ENCODE results near the gene PLD4. TPM values are rescaled to one million over a fixed set of nuclear protein-coding genes. Genes with fewer than 3 reads are reported as not detected.

Gene PLD4
- total RNA-seq, 4 donors from 2014 or later, result 0.84 to 2.6 (median 1.2) TPM

DNA sequence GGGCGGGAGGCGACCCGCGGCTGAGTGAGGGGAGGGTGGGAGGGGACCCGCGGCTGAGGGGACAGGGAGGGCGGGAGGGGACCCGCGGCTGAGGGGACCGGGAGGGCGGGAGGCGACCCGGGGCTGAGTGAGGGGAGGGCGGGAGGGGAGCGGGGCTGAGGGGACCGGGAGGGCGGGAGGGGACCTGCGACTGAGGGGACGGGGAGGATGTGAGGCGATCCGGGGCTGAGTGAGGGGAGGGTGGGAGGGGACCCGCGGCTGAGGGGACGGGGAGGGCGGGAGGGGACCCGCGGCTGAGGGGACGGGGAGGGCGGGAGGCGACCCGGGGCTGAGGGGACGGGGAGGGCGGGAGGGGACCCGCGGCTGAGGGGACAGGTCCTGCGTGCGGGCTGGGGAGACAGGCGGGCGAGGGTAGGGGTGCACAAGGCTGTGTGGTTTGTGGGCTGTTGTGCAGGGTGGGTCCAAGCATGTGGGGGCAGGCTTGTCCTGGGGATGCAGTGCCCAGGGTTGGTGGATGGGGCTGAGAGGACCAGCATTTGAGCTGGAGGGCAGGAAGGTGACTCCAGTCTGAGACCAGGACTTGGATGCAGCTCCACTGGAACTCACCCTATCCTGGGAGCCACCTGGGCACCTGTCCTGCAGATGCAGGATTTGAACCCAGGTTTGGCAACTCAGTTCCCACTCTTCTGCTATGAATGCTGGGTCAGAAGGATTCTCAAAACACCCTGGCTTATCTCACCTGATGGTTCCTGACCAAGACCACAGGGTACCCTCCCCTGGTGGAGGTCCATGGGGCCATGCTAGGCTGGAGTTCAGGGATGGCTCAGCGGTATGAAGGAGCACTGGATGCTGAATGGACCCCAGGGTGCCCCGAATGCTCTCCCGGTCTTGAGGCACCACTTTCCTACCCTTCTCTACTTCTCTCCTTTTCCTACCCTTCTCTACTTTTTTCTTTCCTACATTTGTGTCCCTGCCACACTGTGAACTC, 9.4 kb downstream of the PLD4 start:
- intact Hi-C loops (cut with DNase I; ENCODE audit: low total_unique reads), result no loop called here
- 16 to 17% methylated on average over 17 to 21 of the region's 42 CpGs for WGBS, 2 donors
- peak in 1 of 2 donors; percentile 85 for DNase-seq (ENCODE audit: low spot score in 2 of 2)
- TF ChIP-seq POLR2A (IDR thresholded peaks at IDR 0.05), result no peak
- TF ChIP-seq, protein P1, sequence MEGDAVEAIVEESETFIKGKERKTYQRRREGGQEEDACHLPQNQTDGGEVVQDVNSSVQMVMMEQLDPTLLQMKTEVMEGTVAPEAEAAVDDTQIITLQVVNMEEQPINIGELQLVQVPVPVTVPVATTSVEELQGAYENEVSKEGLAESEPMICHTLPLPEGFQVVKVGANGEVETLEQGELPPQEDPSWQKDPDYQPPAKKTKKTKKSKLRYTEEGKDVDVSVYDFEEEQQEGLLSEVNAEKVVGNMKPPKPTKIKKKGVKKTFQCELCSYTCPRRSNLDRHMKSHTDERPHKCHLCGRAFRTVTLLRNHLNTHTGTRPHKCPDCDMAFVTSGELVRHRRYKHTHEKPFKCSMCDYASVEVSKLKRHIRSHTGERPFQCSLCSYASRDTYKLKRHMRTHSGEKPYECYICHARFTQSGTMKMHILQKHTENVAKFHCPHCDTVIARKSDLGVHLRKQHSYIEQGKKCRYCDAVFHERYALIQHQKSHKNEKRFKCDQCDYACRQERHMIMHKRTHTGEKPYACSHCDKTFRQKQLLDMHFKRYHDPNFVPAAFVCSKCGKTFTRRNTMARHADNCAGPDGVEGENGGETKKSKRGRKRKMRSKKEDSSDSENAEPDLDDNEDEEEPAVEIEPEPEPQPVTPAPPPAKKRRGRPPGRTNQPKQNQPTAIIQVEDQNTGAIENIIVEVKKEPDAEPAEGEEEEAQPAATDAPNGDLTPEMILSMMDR (IDR thresholded peaks at IDR 0.05), result no peak
- no peak overlapping the region for H3K4me3 ChIP-seq (ENCODE audit: low read depth, poor library complexity, severe bottlenecking)

DNA sequence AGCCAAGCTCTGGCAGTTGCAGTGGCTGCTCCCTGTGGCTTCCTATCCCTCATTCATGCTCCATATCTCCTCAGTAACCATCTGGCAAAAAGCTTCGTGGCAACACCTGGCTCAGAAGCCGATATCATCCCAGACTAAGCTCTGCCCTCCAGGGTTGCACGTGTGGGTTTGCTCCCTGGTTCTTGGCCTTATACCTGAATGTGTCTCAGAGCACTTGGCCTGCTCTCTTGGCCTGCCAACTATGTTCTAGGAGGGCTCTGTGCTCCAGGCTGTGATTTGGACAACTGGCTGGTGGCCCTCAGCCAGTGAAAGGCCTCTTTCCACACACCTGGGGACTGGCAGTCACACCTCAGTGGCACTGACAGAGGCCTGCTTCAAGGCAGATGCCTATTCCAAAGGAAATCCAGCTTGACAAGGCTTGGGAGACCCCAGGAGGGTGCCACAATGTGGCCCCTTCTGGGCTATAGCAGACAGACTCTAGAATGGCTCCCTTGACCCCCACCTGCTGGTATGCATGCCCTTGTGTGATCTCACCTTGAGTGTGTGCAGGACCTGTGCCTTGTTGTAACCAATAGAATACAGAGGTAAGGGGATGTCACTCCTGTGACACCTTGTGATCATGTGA, 10.5 kb downstream of the PLD4 start:
- DNase-seq (ENCODE audit: low spot score in 2 of 2), result peak in 1 of 2 donors; percentile 80
- WGBS, 2 donors, result 33 to 45% methylated on average over 3 of the region's 3 CpGs
- H3K4me3 ChIP-seq (ENCODE audit: low read depth, poor library complexity, severe bottlenecking), result no peak overlapping the region
- TF ChIP-seq, protein P1 (IDR thresholded peaks at IDR 0.05), result no peak
- TF ChIP-seq POLR2A (IDR thresholded peaks at IDR 0.05), result no peak
- intact Hi-C loops (cut with DNase I; ENCODE audit: low total_unique reads), result no loop called here

DNA sequence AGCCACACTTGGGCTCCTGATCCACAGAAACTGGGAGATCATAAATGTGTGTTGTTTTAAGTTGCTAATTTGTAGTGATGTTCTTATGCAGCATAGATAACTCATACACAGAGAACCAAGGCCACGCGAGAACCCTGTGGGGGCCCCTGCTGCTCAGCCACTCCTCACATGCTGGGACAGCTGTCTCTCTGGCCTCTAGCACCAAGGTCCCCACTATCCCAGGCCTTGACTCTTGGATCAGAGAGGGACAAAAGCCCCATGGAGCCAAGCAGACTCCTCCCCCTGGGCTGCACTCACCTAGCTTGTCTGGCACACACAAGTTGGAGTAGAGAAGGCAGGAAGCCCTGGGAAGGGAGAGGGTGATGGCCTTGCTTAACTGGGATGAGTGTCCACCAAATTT, 11.3 kb downstream of the PLD4 start:
- 59 to 93% methylated on average over 2 of the region's 2 CpGs for WGBS, 2 donors
- TF ChIP-seq POLR2A (IDR thresholded peaks at IDR 0.05), result no peak
- TF ChIP-seq, protein P1 (IDR thresholded peaks at IDR 0.05), result no peak

DNA sequence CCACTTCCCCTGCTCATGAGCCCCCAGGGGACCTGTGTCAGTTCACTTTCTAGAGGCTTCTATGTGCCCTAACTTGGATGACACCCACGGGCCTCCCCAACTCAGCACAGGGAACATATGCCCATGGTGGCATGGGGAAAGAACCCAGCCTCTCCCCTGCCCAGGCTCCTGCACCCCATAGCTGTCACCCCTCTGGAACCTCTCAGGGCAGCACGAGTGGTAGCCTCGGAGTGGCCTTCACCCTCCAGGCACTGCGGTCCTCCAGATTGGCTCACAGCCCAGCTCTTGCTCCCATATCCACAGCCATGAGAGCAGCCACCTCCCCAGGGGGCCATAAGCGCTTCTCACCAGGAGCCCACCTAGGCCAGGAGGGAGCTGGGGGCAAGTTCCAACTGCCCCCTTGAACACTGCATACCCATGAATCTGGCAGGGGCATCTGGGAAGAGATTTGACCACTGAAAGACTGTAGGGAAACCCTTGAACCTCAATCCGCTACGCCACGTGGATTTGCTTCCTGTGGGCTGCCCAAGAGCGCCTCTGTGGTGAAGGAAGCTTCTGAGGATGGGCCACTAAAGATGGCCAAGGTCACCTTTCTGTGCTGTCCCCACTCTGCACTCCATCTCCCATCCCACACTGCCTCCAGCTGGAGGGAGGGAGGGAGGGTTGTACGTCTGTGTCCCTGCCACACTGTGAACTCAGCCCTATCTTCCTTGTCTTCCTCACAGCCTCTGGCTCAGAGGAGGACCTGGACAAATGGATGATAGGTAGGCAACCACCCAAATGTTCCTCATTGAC, 11.9 kb downstream of the PLD4 start:
- H3K4me3 ChIP-seq (ENCODE audit: low read depth, poor library complexity, severe bottlenecking), result no peak overlapping the region
- TF ChIP-seq, protein P1 (IDR thresholded peaks at IDR 0.05), result no peak
- TF ChIP-seq POLR2A (IDR thresholded peaks at IDR 0.05), result no peak
- 73 to 75% methylated on average over 10 of the region's 10 CpGs for WGBS, 2 donors
- DNase-seq (ENCODE audit: low spot score in 2 of 2), result peak in 1 of 2 donors; percentile 86
- intact Hi-C loops (cut with DNase I; ENCODE audit: low total_unique reads), result no loop called here

More for the DNA sequence above, 11.3 kb downstream of the PLD4 start:
- intact Hi-C loops (cut with DNase I; ENCODE audit: low total_unique reads), result no loop called here
- DNase-seq (ENCODE audit: low spot score in 2 of 2), result peak in 1 of 2 donors; percentile 50
- no peak overlapping the region for H3K4me3 ChIP-seq (ENCODE audit: low read depth, poor library complexity, severe bottlenecking)

DNA sequence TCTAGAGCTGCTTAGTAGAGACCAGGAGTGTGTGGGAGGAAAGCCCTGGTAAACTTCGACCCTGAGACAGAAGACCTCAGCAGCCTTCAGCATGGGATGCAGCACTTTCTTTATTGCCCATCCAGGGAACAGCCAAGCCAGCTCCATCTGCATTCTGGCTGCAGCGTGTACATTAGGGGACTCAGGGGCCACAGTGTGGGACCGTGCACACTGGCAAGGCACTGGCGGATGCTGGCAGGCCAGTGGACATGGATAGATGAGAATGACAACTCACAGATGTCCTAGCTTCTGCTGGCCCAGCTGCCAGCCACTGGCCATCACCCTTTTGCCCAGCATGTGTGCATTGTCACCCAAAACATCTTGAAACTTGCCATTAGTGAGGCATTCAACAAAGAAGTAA, 12.5 kb downstream of the PLD4 start:
- no peak for TF ChIP-seq POLR2A (IDR thresholded peaks at IDR 0.05)
- TF ChIP-seq, protein P1 (IDR thresholded peaks at IDR 0.05), result no peak
- H3K4me3 ChIP-seq (ENCODE audit: low read depth, poor library complexity, severe bottlenecking), result no peak overlapping the region
- no peak for DNase-seq (ENCODE audit: low spot score in 2 of 2)
- intact Hi-C loops (cut with DNase I; ENCODE audit: low total_unique reads), result no loop called here
- WGBS, 2 donors, result 90 to 92% methylated on average over 3 to 4 of the region's 4 CpGs

Measured in lower leg skin (tissue), 4 donors.